ENCODE measurements around the gene UBFD1. TPM values are rescaled to one million over a fixed set of nuclear protein-coding genes. Genes with fewer than 3 reads are reported as not detected.

The UBFD1 gene
- polyA plus RNA-seq, 2 donors = 3.8 to 7.5 TPM

GRCh38 chr16:23611936-23612335 lies 54.4 kb downstream of the UBFD1 start:
- Histone ChIP-seq H3K9me3 (ENCODE audit: control insufficient read depth in 2 of 2, insufficient read depth in 1 of 2, low read depth in 1 of 2, low read length in 1 of 2) (no peaks in the 10 kb centered on the region), H3K27ac (ENCODE audit: low read depth in 2 of 2, low read length in 1 of 2) (no peak overlapping the region), H3K4me3 (ENCODE audit: low read depth in 1 of 2, low read length in 2 of 2) (no peak overlapping the region), H3K36me3 (ENCODE audit: control insufficient read depth in 2 of 2, insufficient read depth in 2 of 2, low read length in 1 of 2) (peaks cover 2 to 4% of the 10 kb centered on the region in 2 donors), H3K27me3 (ENCODE audit: control insufficient read depth in 1 of 2, insufficient read depth in 2 of 2, low read length in 2 of 2) (no peaks in the 10 kb centered on the region), H3K4me1 (ENCODE audit: control insufficient read depth in 2 of 2, insufficient read depth in 2 of 2, low read length in 1 of 2) (no peaks in the 10 kb centered on the region)
- 97 to 99% methylated on average over 3 of the region's 3 CpGs for WGBS, 2 donors

GRCh38 chr16:23615805-23616204 lies 58.3 kb downstream of the UBFD1 start:
- peaks cover 2 to 11% of the 10 kb centered on the region in 2 donors for H3K36me3 ChIP-seq (ENCODE audit: control insufficient read depth in 2 of 2, insufficient read depth in 2 of 2, low read length in 1 of 2)
- H3K4me3 ChIP-seq (ENCODE audit: low read depth in 1 of 2, low read length in 2 of 2) = no peak overlapping the region
- H3K27me3 ChIP-seq (ENCODE audit: control insufficient read depth in 1 of 2, insufficient read depth in 2 of 2, low read length in 2 of 2) = no peaks in the 10 kb centered on the region
- no peaks in the 10 kb centered on the region for H3K4me1 ChIP-seq (ENCODE audit: control insufficient read depth in 2 of 2, insufficient read depth in 2 of 2, low read length in 1 of 2)
- no peak overlapping the region for H3K27ac ChIP-seq (ENCODE audit: low read depth in 2 of 2, low read length in 1 of 2)
- WGBS, 2 donors = 95% methylated on average over 9 of the region's 9 CpGs
- H3K9me3 ChIP-seq (ENCODE audit: control insufficient read depth in 2 of 2, insufficient read depth in 1 of 2, low read depth in 1 of 2, low read length in 1 of 2) = no peaks in the 10 kb centered on the region

Other genes starting within 250 kb of the UBFD1 start
- 10 to 100 TPM; 14.2 to 21.2 TPM for gene COG7, start 104.5 kb upstream of the UBFD1 start, polyA plus RNA-seq
- 10 to 100 TPM; 12.6 to 15.9 TPM for gene GGA2, start 47.2 kb upstream of the UBFD1 start, polyA plus RNA-seq
- gene EARS2, start 377 bp upstream of the UBFD1 start, polyA plus RNA-seq = 10 to 100 TPM; 12.1 to 12.8 TPM
- gene NDUFAB1, start 38.6 kb downstream of the UBFD1 start, polyA plus RNA-seq = 100 to 1,000 TPM in 1 of 2 donors, 10 to 100 TPM in 1; 51.5 to 122 TPM
- 10 to 100 TPM in 1 of 2 donors, 1 to 10 TPM in 1; 8.1 to 11.8 TPM for gene PALB2, start 83.6 kb downstream of the UBFD1 start, polyA plus RNA-seq
- 10 to 100 TPM; 10.6 to 27.1 TPM for gene DCTN5, start 83.7 kb downstream of the UBFD1 start, polyA plus RNA-seq
- gene PLK1, start 121.2 kb downstream of the UBFD1 start, polyA plus RNA-seq = 10 to 100 TPM in 1 of 2 donors, 1 to 10 TPM in 1; 5.1 to 16.3 TPM
- under 1 TPM; 0.20 to 0.40 TPM for gene ERN2, start 155.5 kb downstream of the UBFD1 start, polyA plus RNA-seq
- under 1 TPM; 0.11 to 0.16 TPM for gene CHP2, start 197.3 kb downstream of the UBFD1 start, polyA plus RNA-seq

All from esophagus (tissue), 2 donors.